ENCODE measurements around the gene RAI14.

Gene RAI14

DNA sequence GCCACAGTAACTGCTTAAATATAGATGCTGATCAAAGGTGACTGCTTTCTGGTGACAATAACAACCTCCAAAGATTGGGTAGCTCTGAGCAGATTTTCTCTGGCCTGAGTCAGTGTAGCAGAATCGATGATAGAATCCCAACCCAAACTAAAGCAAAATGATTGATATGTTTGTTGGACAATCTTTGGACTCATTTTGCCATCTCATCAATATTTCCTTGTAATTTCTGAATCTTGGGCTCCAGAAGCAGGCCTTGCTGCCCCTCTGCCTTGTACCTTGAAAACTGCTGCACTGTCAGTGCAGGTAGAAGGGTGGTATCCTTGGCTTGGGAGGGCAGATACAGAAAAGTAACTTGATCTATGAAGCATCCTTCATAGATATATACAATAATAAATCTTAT, 201.8 kb downstream of the RAI14 start:
- no peak overlapping the region for H3K4me3 Mint-ChIP-seq
- H3K9me3 Mint-ChIP-seq (ENCODE audit: low read depth): no peaks in the 10 kb centered on the region
- H3K27me3 Mint-ChIP-seq: peaks cover 3% of the 10 kb centered on the region
- H3K27ac Mint-ChIP-seq: no peak overlapping the region
- no peaks in the 10 kb centered on the region for H3K4me1 Mint-ChIP-seq (ENCODE audit: low read depth)
- H3K36me3 Mint-ChIP-seq: peaks cover 3% of the 10 kb centered on the region

DNA sequence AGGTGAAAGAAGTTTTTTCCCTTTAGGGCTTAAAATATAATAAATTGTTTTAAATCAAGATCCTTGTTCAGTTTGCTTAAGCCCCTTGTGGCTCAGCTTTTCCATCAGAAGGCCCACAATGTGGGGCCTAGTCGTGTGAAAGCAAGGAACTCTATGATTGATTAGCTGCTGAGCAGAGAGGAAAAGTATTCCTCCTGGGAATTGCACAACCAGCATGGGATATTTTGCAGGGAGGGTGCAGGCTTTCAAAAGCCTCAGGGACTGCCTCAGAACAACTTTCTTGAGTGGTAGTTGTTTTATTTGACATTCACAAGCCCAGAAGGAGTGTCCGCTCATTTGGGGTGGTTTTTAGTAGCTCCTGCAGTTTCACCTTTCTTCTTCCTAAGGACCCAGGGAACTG, 202.7 kb downstream of the RAI14 start:
- no peaks in the 10 kb centered on the region for H3K9me3 Mint-ChIP-seq (ENCODE audit: low read depth)
- no peaks in the 10 kb centered on the region for H3K4me1 Mint-ChIP-seq (ENCODE audit: low read depth)
- H3K4me3 Mint-ChIP-seq: no peak overlapping the region
- peaks cover 3% of the 10 kb centered on the region for H3K27me3 Mint-ChIP-seq
- peaks cover 3% of the 10 kb centered on the region for H3K36me3 Mint-ChIP-seq
- H3K27ac Mint-ChIP-seq: no peak overlapping the region

DNA sequence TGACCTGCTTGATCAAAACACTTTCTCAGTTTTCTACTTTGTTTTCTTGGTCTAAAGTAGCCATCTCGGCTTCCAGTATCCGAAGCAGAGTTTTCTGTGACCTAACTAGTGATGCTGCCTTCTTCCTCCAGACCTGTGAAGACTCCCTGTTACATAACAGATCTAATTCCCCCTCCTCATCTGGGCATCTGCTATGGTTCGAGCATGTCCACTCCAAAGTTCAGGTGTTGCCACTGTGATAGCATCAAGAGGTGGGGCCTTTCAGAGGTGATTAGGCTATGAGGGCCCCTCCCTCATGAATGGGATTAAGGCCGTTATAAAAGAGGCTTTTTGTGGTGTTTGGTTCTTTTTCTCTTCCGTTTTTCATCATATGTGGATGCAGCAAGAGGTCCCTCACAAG, 203.1 kb downstream of the RAI14 start:
- Mint-ChIP-seq H3K4me3 (no peak overlapping the region), H3K9me3 (ENCODE audit: low read depth) (no peaks in the 10 kb centered on the region), H3K27me3 (peaks cover 3% of the 10 kb centered on the region), H3K27ac (no peak overlapping the region), H3K36me3 (peaks cover 3% of the 10 kb centered on the region), H3K4me1 (ENCODE audit: low read depth) (no peaks in the 10 kb centered on the region)

DNA sequence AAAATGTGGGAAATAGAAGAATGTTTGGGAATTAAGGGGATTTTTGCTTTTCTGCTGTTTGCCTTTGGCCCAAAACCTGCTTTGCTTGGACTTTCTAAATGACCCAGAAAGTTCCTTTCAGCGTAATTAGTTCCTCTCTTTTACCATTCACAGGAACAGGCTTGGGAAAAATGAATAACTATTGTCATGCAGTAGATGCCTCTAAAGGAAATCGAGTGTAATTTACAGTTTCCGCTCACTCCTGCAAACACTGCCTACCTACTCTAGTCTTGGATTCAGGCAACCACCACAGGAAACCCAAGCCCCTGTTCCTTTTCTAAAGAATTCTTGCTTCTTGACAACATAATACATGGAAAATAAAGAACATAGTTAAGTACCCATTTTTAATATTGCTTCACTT, 207.8 kb downstream of the RAI14 start:
- no peaks in the 10 kb centered on the region for H3K4me1 Mint-ChIP-seq (ENCODE audit: low read depth)
- H3K27ac Mint-ChIP-seq: no peak overlapping the region
- no peaks in the 10 kb centered on the region for H3K9me3 Mint-ChIP-seq (ENCODE audit: low read depth)
- H3K27me3 Mint-ChIP-seq: no peaks in the 10 kb centered on the region
- peaks cover 5% of the 10 kb centered on the region for H3K36me3 Mint-ChIP-seq
- no peak overlapping the region for H3K4me3 Mint-ChIP-seq

DNA sequence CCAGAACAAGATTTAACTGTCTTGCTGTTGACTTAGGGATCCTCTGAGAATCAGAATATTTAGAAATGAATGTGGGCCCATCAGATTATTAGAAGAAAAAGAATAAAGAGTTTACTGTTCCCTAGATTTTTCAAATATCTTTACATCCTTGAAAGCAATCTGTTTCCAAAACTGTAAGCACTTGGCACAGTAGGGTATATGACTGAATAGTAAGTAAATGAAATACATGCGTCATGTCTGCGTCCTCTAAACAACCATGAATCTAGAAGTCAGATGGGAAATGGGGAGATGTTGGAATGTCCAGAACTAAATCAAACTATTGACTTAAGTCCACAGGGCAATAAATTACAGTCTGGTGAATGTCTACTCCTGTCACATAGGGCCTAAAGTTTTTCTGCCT, 209.0 kb downstream of the RAI14 start:
- H3K36me3 Mint-ChIP-seq: peaks cover 5% of the 10 kb centered on the region
- H3K9me3 Mint-ChIP-seq (ENCODE audit: low read depth): no peaks in the 10 kb centered on the region
- no peak overlapping the region for H3K27ac Mint-ChIP-seq
- no peak overlapping the region for H3K4me3 Mint-ChIP-seq
- H3K27me3 Mint-ChIP-seq: no peaks in the 10 kb centered on the region
- H3K4me1 Mint-ChIP-seq (ENCODE audit: low read depth): no peaks in the 10 kb centered on the region

DNA sequence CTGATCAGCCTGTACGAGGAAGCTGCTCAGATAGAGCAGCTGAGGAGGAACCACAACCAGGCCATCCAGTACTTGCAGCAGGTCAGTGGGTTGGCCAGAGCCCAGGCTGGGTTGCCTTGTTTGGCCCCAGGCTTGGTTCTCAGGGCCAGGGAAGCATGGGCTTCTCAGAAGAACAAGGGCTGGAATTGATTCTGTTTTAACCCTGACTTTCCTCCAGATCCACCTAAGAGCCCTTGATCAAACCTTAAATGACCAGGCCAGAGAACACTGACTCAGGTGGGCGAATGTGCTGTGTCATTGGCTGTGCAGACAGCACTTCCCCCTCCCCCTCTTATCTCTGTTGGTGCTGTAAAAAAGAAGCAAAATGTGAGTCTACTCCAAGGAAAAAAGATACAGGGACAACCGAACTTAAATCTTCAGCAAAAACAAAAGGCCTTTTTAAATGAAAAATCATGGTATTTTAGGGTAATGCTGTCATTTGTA, 210.9 kb downstream of the RAI14 start:
- Mint-ChIP-seq H3K36me3 (peaks cover 10% of the 10 kb centered on the region), H3K27me3 (no peaks in the 10 kb centered on the region), H3K9me3 (ENCODE audit: low read depth) (no peaks in the 10 kb centered on the region), H3K27ac (no peak overlapping the region), H3K4me3 (no peak overlapping the region), H3K4me1 (ENCODE audit: low read depth) (no peaks in the 10 kb centered on the region)

DNA sequence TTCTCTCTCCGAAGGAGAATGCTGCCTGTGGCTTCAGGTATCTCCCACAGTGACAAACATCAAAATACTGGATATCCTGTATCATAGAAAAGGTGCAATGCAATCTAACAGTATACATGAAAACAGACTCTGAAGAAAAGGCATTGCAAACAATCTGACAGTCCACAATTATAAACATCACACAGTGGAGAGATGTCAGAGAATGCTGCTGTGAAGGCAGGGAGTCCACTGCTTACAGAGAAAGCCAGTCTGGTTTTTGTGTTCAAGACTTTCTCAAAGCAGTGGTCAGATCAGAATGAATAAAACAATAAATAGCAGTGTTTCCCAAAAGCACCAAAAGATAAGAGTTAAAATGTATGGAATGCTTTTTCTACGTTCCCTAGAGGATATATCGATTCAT, 211.5 kb downstream of the RAI14 start:
- Mint-ChIP-seq H3K9me3 (ENCODE audit: low read depth) (no peaks in the 10 kb centered on the region), H3K27me3 (no peaks in the 10 kb centered on the region), H3K36me3 (peaks cover 7% of the 10 kb centered on the region), H3K4me3 (no peak overlapping the region), H3K27ac (no peak overlapping the region), H3K4me1 (ENCODE audit: low read depth) (no peaks in the 10 kb centered on the region)

DNA sequence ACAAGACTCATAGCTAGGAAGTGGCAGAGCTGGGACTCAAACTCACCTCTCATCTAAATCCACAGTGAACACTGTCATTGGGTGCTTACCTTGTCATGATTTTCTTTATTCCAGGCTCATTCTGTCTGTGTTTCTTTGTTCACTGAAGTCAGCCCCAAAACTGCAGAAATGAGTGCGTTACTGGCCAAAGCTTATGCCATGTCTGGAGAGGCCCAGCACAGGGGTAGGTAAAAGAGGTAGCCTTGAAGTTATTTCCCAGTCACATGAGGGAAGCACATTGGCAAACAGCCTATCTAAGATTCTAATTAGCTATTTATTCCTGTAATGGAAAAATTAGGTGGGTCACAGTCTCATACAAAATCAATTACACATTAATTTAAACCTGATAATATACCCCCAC, 212.7 kb downstream of the RAI14 start:
- Mint-ChIP-seq H3K27me3 (no peaks in the 10 kb centered on the region), H3K36me3 (peaks cover 7% of the 10 kb centered on the region), H3K9me3 (ENCODE audit: low read depth) (no peaks in the 10 kb centered on the region), H3K4me1 (ENCODE audit: low read depth) (no peaks in the 10 kb centered on the region), H3K27ac (no peak overlapping the region), H3K4me3 (no peak overlapping the region)

DNA sequence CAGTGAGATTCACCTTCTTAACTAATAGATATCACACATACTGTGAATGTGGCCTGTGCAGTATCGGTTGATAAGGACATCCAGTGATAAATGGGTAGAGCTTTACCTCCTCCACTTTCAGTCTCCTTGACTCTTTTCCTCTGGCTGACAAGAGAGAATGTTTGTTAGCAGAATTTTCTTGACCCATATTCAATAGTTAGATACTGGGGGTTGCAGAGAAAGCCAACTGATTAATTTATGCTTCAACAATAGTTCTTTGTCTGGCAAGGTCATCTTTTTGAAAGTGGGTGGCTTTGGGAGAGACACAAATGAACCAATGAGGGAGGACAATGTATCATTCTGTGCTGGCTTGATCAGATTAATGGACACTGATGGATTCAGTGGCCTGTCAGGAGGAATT, 213.1 kb downstream of the RAI14 start:
- Mint-ChIP-seq H3K4me1 (ENCODE audit: low read depth) (no peaks in the 10 kb centered on the region), H3K27me3 (no peaks in the 10 kb centered on the region), H3K9me3 (ENCODE audit: low read depth) (no peaks in the 10 kb centered on the region)

DNA sequence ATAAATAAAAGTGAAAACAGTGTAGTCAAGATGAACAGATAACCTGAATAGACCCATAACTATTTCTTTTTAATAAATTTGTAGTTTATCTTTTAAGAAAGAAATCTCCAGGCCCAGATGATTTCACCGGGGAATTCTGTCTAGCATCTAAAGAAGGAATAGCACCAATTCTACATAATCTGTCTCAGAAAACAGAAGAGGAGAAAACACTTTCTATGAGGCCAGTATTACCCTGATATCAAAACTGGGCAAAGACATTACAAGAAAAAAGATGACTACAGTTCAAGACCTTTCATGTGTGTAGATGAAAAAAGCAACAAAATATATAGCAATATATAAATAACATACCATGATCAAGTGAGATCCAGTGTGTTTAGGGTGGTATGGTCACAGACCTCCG, 214.3 kb downstream of the RAI14 start:
- Mint-ChIP-seq H3K4me1 (ENCODE audit: low read depth) (no peaks in the 10 kb centered on the region), H3K9me3 (ENCODE audit: low read depth) (no peaks in the 10 kb centered on the region), H3K4me3 (no peak overlapping the region), H3K27me3 (no peaks in the 10 kb centered on the region), H3K36me3 (peaks cover 5% of the 10 kb centered on the region), H3K27ac (no peak overlapping the region)

More for the DNA sequence above, 213.1 kb downstream of the RAI14 start:
- Mint-ChIP-seq H3K4me3 (no peak overlapping the region), H3K27ac (no peak overlapping the region), H3K36me3 (peaks cover 7% of the 10 kb centered on the region)

DNA sequence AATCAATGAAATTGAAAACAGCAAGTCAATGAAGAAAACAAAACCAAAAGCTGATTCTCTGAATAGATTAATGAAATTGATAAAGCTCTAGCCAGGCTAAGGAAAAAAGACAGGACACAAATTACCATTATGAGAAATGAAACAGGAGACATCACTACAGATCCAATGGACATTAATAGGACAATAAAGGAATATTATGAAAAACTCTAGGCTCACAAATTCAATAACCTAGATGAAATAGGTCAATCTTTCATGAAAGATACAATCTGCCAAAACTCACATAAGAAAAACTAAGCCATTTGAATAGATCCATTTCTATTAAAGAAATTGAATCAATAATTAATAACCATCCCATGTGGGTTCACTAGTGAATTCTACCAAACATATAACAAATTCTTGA, 220.1 kb downstream of the RAI14 start:
- Mint-ChIP-seq H3K27ac (no peak overlapping the region), H3K27me3 (peaks cover 2% of the 10 kb centered on the region)

DNA sequence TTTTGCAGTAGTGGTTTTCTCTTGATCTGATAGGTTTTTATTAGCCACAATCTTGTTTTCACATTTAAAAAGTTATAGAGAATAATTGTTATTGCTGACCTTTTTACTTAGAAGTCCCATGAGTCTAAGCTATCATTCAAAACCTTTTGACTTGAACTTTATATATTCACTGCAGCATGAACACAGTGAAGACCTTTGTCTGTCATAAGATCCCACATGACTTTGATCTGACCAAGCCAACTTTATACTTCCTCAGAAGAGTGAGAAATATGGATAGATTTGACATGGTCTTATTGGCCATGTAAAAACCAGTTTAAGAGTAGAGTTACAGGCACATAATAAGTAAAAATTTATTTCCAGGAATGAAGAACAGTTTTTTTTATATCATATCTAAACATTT, 225.1 kb downstream of the RAI14 start:
- Mint-ChIP-seq H3K27ac (no peak overlapping the region), H3K4me3 (no peak overlapping the region), H3K36me3 (peaks cover 7% of the 10 kb centered on the region), H3K4me1 (ENCODE audit: low read depth) (no peaks in the 10 kb centered on the region), H3K9me3 (ENCODE audit: low read depth) (peaks cover 4% of the 10 kb centered on the region), H3K27me3 (peaks cover 5% of the 10 kb centered on the region)

More for the DNA sequence above, 220.1 kb downstream of the RAI14 start:
- H3K4me3 Mint-ChIP-seq: no peak overlapping the region
- H3K9me3 Mint-ChIP-seq (ENCODE audit: low read depth): peaks cover 6% of the 10 kb centered on the region
- H3K36me3 Mint-ChIP-seq: peaks cover 4% of the 10 kb centered on the region
- H3K4me1 Mint-ChIP-seq (ENCODE audit: low read depth): no peaks in the 10 kb centered on the region
